ENCODE measurements around the gene KCNMA1. TPM values are rescaled to one million over a fixed set of nuclear protein-coding genes. Genes with fewer than 3 reads are reported as not detected.

KCNMA1 gene
- total RNA-seq, 4 donors from 2014 or later: 68.4 to 170 (median 119) TPM

DNA sequence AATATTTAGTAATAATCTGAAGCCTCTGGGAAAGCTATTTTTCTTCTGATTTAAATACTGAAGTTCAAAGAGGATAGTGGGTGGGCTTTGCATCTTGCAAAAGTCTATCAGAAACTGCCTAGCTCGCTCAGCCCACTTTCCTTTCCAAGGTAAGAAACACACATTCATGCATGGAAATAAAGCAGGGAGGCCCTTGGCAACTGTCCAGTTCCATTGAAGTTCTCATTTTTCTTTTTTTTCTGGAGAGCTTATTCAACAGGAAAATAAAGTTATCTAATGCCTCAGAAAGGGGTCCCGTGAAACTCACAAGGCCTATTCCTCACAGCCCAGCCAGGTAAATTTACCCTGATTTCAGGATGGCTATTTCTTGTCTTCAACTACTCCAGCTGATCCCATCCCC is 654.9 kb downstream of the KCNMA1 start:
- H3K36me3 ChIP-seq: no peaks in the 10 kb centered on the region
- no peak overlapping the region for H3K27ac ChIP-seq
- no peak for DNase-seq
- no peaks in the 10 kb centered on the region for H3K27me3 ChIP-seq
- intact Hi-C loops (cut with DNase I; ENCODE audit: low total_unique reads): no loop called here
- H3K4me1 ChIP-seq: peaks cover 0 to 14% (median 0%) of the 10 kb centered on the region in 4 donors
- TF ChIP-seq POLR2A (IDR thresholded peaks at IDR 0.05) (no peak), POLR2AphosphoS5 (IDR thresholded peaks at IDR 0.05) (no peak), EP300 (IDR thresholded peaks at IDR 0.05; ENCODE audit: low read depth) (no peak)
- TF ChIP-seq, protein P1, sequence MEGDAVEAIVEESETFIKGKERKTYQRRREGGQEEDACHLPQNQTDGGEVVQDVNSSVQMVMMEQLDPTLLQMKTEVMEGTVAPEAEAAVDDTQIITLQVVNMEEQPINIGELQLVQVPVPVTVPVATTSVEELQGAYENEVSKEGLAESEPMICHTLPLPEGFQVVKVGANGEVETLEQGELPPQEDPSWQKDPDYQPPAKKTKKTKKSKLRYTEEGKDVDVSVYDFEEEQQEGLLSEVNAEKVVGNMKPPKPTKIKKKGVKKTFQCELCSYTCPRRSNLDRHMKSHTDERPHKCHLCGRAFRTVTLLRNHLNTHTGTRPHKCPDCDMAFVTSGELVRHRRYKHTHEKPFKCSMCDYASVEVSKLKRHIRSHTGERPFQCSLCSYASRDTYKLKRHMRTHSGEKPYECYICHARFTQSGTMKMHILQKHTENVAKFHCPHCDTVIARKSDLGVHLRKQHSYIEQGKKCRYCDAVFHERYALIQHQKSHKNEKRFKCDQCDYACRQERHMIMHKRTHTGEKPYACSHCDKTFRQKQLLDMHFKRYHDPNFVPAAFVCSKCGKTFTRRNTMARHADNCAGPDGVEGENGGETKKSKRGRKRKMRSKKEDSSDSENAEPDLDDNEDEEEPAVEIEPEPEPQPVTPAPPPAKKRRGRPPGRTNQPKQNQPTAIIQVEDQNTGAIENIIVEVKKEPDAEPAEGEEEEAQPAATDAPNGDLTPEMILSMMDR (IDR thresholded peaks at IDR 0.05): no peak
- H3K4me3 ChIP-seq: no peak overlapping the region
- 75 to 83% methylated on average over 2 of the region's 2 CpGs for WGBS, 2 donors (ENCODE audit: low coverage in 1 of 2)
- H3K9me3 ChIP-seq: no peaks in the 10 kb centered on the region
- in situ Hi-C loops (cut with MboI; ENCODE audit: low pct_ligation_motif_present in 1 of 4, low pct_unique_long_range_greater_than_20kb in 1 of 4, low sequenced_read_pairs in 3 of 4): loop anchor here in 1 of 4 donors (25.0 kb wide), 1 partner anchor 420 kb away; no protein-coding TSS in a partner anchor

DNA sequence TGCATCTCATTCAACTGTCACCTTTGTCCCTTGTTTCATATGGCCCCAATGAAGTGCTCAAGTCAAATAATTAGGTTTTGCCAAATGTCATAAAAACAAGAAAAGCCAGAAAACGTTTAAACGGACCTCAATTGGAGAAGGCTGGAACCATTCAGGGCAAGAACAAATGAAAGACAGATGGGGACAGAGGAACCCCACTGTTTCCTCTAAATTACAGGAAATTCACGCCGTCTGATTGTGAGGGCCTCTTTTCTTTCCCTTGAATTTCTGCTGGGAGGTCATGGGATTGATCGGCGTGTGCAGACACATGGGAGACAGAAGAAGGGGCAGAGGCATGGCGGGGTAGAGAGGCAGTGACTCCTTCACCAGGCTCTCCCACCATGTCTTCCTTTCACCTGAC is 656.4 kb downstream of the KCNMA1 start:
- in situ Hi-C loops (cut with MboI; ENCODE audit: low pct_ligation_motif_present in 1 of 4, low pct_unique_long_range_greater_than_20kb in 1 of 4, low sequenced_read_pairs in 3 of 4): loop anchor here in 1 of 4 donors (25.0 kb wide), 1 partner anchor 419 kb away; no protein-coding TSS in a partner anchor
- TF ChIP-seq EP300 (IDR thresholded peaks at IDR 0.05; ENCODE audit: low read depth) (no peak), POLR2A (IDR thresholded peaks at IDR 0.05) (no peak), POLR2AphosphoS5 (IDR thresholded peaks at IDR 0.05) (no peak)
- TF ChIP-seq, protein P1 (IDR thresholded peaks at IDR 0.05): no peak
- intact Hi-C loops (cut with DNase I; ENCODE audit: low total_unique reads): no loop called here
- Histone ChIP-seq H3K27ac (no peak overlapping the region), H3K9me3 (no peaks in the 10 kb centered on the region), H3K4me1 (peaks cover 0 to 14% (median 0%) of the 10 kb centered on the region in 4 donors), H3K4me3 (no peak overlapping the region), H3K36me3 (no peaks in the 10 kb centered on the region), H3K27me3 (no peaks in the 10 kb centered on the region)
- no peak for DNase-seq
- WGBS, 2 donors (ENCODE audit: low coverage in 1 of 2): 65 to 75% methylated on average over 4 to 7 of the region's 7 CpGs

DNA sequence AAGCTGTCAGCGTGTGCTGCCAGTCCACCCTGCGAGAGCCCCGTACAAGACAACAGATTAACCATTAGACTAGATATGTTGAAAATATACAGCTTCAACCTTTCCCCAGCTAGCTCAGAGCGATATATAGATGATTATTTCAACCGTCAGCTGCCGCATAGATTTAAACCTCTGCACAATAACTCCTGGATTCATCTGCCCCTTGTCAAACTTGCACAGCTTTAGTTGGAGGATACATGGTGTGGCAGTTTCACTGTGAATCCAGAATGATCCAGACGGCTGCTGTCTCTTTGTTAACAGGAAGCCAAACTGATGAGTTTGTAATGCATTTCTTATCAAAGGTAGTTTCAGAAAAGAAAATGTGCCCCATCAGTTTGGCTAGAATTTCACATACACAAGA is 659.7 kb downstream of the KCNMA1 start:
- in situ Hi-C loops (cut with MboI; ENCODE audit: low pct_ligation_motif_present in 1 of 4, low pct_unique_long_range_greater_than_20kb in 1 of 4, low sequenced_read_pairs in 3 of 4): loop anchor here in 1 of 4 donors (25.0 kb wide), 1 partner anchor 416 kb away; no protein-coding TSS in a partner anchor
- intact Hi-C loops (cut with DNase I; ENCODE audit: low total_unique reads): loop anchor here (10.0 kb wide), 3 partner anchors 333 to 453 kb away; no protein-coding TSS in a partner anchor
- Histone ChIP-seq H3K36me3 (no peaks in the 10 kb centered on the region), H3K9me3 (no peaks in the 10 kb centered on the region), H3K4me1 (peaks cover 0 to 18% (median 7%) of the 10 kb centered on the region in 4 donors), H3K27me3 (no peaks in the 10 kb centered on the region), H3K4me3 (no peak overlapping the region), H3K27ac (peak overlapping the region in 1 of 4 donors; percentile 18)
- no peak for TF ChIP-seq EP300 (IDR thresholded peaks at IDR 0.05; ENCODE audit: low read depth)
- TF ChIP-seq POLR2A (IDR thresholded peaks at IDR 0.05): no peak
- TF ChIP-seq, protein P1 (IDR thresholded peaks at IDR 0.05): no peak
- no peak for TF ChIP-seq POLR2AphosphoS5 (IDR thresholded peaks at IDR 0.05)
- 85 to 89% methylated on average over 4 to 7 of the region's 7 CpGs for WGBS, 2 donors (ENCODE audit: low coverage in 1 of 2)
- DNase-seq: no peak

DNA sequence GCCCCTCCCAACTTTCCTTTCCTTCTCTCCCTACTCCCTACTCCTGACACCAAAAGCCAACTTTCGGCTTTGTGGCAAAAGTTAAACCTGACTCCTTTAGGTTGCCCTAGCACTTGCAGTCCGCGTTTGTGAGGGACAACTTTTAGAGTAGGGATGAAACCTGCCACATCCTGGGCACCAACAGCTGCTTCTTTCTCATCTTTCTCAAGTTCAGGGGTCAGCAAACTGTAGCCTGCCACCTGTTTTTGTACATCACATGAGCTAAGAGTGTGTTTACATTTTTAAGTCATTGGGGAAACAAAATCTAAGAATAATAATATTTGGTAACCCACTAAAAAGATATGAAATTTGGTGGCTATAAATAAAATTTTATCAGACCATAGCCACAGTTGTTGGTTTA is 660.6 kb downstream of the KCNMA1 start:
- TF ChIP-seq, protein P1 (IDR thresholded peaks at IDR 0.05): no peak
- TF ChIP-seq EP300 (IDR thresholded peaks at IDR 0.05; ENCODE audit: low read depth) (no peak), POLR2AphosphoS5 (IDR thresholded peaks at IDR 0.05) (no peak), POLR2A (IDR thresholded peaks at IDR 0.05) (no peak)
- in situ Hi-C loops (cut with MboI; ENCODE audit: low pct_ligation_motif_present in 1 of 4, low pct_unique_long_range_greater_than_20kb in 1 of 4, low sequenced_read_pairs in 3 of 4) (loop anchor here in 1 of 4 donors (25.0 kb wide), 1 partner anchor 415 kb away; no protein-coding TSS in a partner anchor), intact Hi-C loops (cut with DNase I; ENCODE audit: low total_unique reads) (loop anchor here (10.0 kb wide), 3 partner anchors 332 to 452 kb away; no protein-coding TSS in a partner anchor)
- Histone ChIP-seq H3K9me3 (no peaks in the 10 kb centered on the region), H3K4me1 (peaks cover 0 to 18% (median 7%) of the 10 kb centered on the region in 4 donors), H3K27ac (no peak overlapping the region), H3K4me3 (no peak overlapping the region), H3K36me3 (no peaks in the 10 kb centered on the region), H3K27me3 (no peaks in the 10 kb centered on the region)
- DNase-seq: no peak
- WGBS, 2 donors (ENCODE audit: low coverage in 1 of 2): 87 to 100% methylated on average over 3 of the region's 3 CpGs
